ENCODE measurements around the gene INTS11.
A peak's percentile ranks its signal among the peaks of the same experiment; 100 is the strongest.

The INTS11 gene

DNA sequence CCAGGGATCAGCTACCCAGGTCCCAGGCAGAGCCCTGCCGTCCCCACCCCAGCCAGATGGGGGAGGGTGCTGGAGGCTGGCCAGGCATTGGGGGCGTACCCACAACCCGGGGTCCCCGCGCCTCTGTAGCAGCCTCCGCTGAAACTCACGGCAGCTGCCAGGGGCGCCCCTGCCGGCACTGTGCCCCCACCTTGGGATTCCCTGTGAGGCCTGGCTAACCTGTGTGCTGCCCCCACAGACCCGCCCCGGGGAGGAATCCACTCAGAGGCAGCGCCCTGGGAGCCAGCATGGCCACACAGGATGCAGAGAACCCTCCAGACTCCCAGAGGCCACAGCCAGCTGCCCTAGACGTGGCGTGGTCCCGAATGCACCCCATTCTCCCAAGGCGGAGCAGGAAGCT is 20.9 kb upstream of the INTS11 start:
- no peak overlapping the region for H3K4me3 ChIP-seq (ENCODE audit: low read depth, low read length)
- TF ChIP-seq CTCF (IDR thresholded peaks at IDR 0.05; ENCODE audit: borderline replicate concordance, insufficient read depth, low read depth, low read length) = no peak

DNA sequence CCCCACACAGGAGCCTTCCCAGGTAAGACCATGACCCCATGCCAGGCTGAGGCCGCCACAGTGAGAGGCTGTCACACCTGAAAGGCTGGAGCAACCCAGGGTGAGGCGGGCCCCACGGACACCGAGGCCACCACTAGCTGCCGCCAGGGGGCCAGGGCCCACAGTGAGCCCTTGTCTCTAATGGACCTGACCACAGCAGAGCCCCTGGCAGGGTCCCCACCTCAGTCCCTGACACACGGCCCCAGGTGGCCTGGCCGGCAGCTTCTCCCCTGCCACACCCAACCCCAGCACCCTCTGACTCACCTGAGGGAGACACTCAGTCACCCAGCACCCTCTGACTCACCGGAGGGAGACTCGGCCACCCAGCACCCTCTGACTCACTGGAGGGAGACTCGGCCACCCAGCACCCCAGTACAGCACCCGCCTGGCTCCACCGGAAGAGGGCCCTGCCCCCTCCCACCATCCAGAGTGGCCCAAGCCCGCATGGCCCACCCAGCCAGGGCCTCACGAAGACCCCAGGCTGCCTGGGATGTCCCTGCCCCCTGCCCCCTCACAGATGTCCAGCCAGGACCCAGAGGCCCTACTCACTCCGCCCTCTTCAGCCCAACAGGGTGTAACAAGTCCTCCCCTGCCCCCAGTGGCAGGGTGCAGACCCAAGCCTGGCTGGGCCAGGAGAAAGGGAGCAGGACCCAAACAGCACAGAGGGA is 20.3 kb upstream of the INTS11 start:
- peak; percentile 17; the same call in 1 of the 2 replicates for TF ChIP-seq CTCF (IDR thresholded peaks at IDR 0.05; ENCODE audit: borderline replicate concordance, insufficient read depth, low read depth, low read length)
- H3K4me3 ChIP-seq (ENCODE audit: low read depth, low read length) = no peak overlapping the region

- no peak for TF ChIP-seq CTCF (IDR thresholded peaks at IDR 0.05; ENCODE audit: borderline replicate concordance, insufficient read depth, low read depth, low read length)
- H3K4me3 ChIP-seq (ENCODE audit: low read depth, low read length) = no peak overlapping the region
Observed at GRCh38 chr1:1343811-1344421, 19.5 kb upstream of the INTS11 start.

DNA sequence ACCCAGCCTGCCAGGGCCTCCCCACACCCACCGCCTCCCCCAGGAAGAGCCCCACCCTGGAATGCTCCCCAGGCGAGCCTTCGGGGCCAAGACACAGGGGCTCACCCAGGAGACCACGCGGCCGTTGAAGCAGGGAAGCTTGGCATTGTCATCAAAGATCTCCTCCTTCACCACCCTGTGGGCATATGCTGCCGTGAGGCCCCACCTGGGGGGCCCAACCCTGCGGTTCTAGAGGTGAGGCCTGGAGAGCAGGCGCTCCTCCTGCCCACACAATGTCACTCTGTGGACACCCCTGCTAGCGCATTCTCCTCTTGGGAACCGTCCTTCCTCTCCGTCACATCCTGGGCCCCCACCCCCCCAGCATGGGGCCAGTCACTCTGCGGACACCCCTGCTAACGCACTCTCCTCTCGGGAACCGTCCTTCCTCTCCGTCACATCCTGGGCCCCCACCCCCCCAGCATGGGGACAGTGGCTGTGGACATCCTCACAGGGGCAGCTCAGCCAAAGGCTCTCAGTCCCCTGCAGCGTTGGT is 18.2 kb upstream of the INTS11 start:
- no peak overlapping the region for H3K4me3 ChIP-seq (ENCODE audit: low read depth, low read length)
- no peak for TF ChIP-seq CTCF (IDR thresholded peaks at IDR 0.05; ENCODE audit: borderline replicate concordance, insufficient read depth, low read depth, low read length)

- no peak for TF ChIP-seq CTCF (IDR thresholded peaks at IDR 0.05; ENCODE audit: borderline replicate concordance, insufficient read depth, low read depth, low read length)
- no peak overlapping the region for H3K4me3 ChIP-seq (ENCODE audit: low read depth, low read length)
Observed at GRCh38 chr1:1342061-1342562, 17.7 kb upstream of the INTS11 start.

DNA sequence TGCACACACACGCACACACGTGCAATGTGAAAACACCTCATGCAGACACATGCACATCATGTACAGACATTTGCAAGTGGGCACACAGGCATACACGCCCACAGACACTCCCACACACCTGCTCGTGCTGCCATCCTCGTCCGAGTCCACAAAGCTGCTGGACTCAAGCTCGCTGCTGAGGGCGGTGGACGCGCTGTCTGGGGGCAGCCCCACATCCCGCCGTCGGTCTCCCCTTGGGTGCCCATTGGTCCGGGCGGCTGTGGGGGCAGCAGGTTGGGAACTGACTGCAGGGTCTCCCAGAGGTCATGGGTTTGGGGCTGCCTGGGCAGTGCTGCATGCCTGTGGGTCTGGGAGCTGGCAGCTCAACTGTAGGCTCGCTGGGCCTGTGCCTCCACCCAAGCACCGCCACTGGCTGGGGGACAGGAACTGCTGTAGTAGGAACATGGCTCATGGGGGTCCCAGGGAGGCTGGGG is 17.1 kb upstream of the INTS11 start:
- H3K4me3 ChIP-seq (ENCODE audit: low read depth, low read length) = no peak overlapping the region
- TF ChIP-seq CTCF (IDR thresholded peaks at IDR 0.05; ENCODE audit: borderline replicate concordance, insufficient read depth, low read depth, low read length) = no peak

Data from GM12875 (cell line).